Liver (tissue), 9 donors: ENCODE results near the gene BICRA. TPM values are rescaled to one million over a fixed set of nuclear protein-coding genes. Genes with fewer than 3 reads are reported as not detected.

Source experiments
- DNase-seq: peaks from one replicate; pipeline ENCODE4 v3.0.0-alpha.2; 2017; ENCODE audit warnings: low spot score
- H3K27ac ChIP-seq, 2 donors: one replicate each; pipeline ENCODE4 v1.7.0; 2013; ENCODE audit warnings: inconsistent platforms in 2 of 2, low read length in 2 of 2, control low read depth in 1 of 2, low read depth in 1 of 2, mild to moderate bottlenecking in 1 of 2
- H3K27me3 ChIP-seq, 4 donors: one replicate each; pipeline versions ENCODE4 v1.6.1 to v1.7.0; 2013; ENCODE audit warnings: low read length in 3 of 4, inconsistent platforms in 1 of 4, mild to moderate bottlenecking in 1 of 4, moderate library complexity in 1 of 4; ENCODE audit not compliant: control insufficient read depth in 4 of 4, insufficient read depth in 4 of 4
- H3K36me3 ChIP-seq, 4 donors: one replicate each; pipeline versions ENCODE4 v1.6.1 to v1.7.0; 2013; ENCODE audit warnings: low read length in 3 of 4, mild to moderate bottlenecking in 3 of 4, low read depth in 1 of 4, moderate library complexity in 1 of 4; ENCODE audit not compliant: control insufficient read depth in 4 of 4, insufficient read depth in 3 of 4
- H3K4me1 ChIP-seq, 4 donors: one replicate each; pipeline versions ENCODE4 v1.6.1 to v1.7.0; 2013; ENCODE audit warnings: low read length in 3 of 4, mild to moderate bottlenecking in 3 of 4, moderate library complexity in 1 of 4; ENCODE audit not compliant: control insufficient read depth in 4 of 4, insufficient read depth in 4 of 4
- H3K4me3 ChIP-seq, 3 donors: one replicate each; pipeline versions ENCODE4 v1.6.1 to v1.7.0; 2013; ENCODE audit warnings: low read length in 3 of 3, control low read depth in 1 of 3, low read depth in 1 of 3, mild to moderate bottlenecking in 1 of 3
- H3K9ac ChIP-seq, 2 donors: one replicate each; pipeline ENCODE4 v1.7.0; 2013; ENCODE audit warnings: low read length in 2 of 2, mild to moderate bottlenecking in 2 of 2, moderate library complexity in 2 of 2, control low read depth in 1 of 2, low read depth in 1 of 2
- H3K9me3 ChIP-seq, 4 donors: one replicate each; pipeline versions ENCODE4 v1.6.1 to v1.7.0; 2013; ENCODE audit warnings: low read length in 3 of 4; ENCODE audit not compliant: control insufficient read depth in 4 of 4
- EGR1 ChIP-seq, 2 donors: IDR thresholded peaks; 2 replicates each; pipeline ENCODE4 v1.6.1; 2016 to 2018; ENCODE audit warnings: antibody characterized with exemption in 2 of 2, low read depth in 2 of 2
- FOXA2 ChIP-seq: IDR thresholded peaks from 2 replicates; pipeline ENCODE4 v1.6.1; 2016; ENCODE audit warnings: antibody characterized with exemption
- HNF4A ChIP-seq, 2 donors: conservative IDR thresholded peaks; 2 replicates each; pipeline ENCODE4 v1.6.1; 2016; ENCODE audit warnings: antibody characterized with exemption in 2 of 2, mild to moderate bottlenecking in 2 of 2
- HNF4G ChIP-seq: IDR thresholded peaks from 2 replicates; pipeline ENCODE4 v1.6.1; 2016; ENCODE audit warnings: antibody characterized with exemption
- MAX ChIP-seq: IDR thresholded peaks from 2 replicates; pipeline ENCODE4 v1.6.1; 2016; ENCODE audit warnings: antibody characterized with exemption
- NR2F2 ChIP-seq: IDR thresholded peaks from 2 replicates; pipeline ENCODE4 v1.6.1; 2016; ENCODE audit warnings: antibody characterized with exemption
- RAD21 ChIP-seq, 2 donors: IDR thresholded peaks; 2 replicates each; pipeline ENCODE4 v1.6.1; 2016; ENCODE audit warnings: antibody characterized with exemption in 2 of 2, mild to moderate bottlenecking in 2 of 2
- REST ChIP-seq: IDR thresholded peaks from 2 replicates; pipeline ENCODE4 v1.6.1; 2016; ENCODE audit warnings: antibody characterized with exemption, mild to moderate bottlenecking
- RXRA ChIP-seq, 2 donors: IDR thresholded peaks; 2 replicates each; pipeline ENCODE4 v1.6.1; 2017 to 2018; ENCODE audit warnings: antibody characterized with exemption in 2 of 2, mild to moderate bottlenecking in 1 of 2
- YY1 ChIP-seq: IDR thresholded peaks from 2 replicates; pipeline ENCODE4 v1.6.1; 2016; ENCODE audit warnings: antibody characterized with exemption, mild to moderate bottlenecking
- ZBTB33 ChIP-seq: IDR thresholded peaks from 2 replicates; pipeline ENCODE4 v1.6.1; 2016; ENCODE audit warnings: antibody characterized with exemption
- WGBS: extraction: QIAGEN DNeasy Blood & Tissue Kit; methylation state at CpG from one replicate; pipeline ENCODE4 v1.1.7; 2013; 5-methylcytosine and 5-hydroxymethylcytosine counted together
- polyA plus RNA-seq, 2 donors: library from polyadenylated mRNA; stranded (reverse) in 1 of 2; unstranded in 1 of 2; fragments of 200-250 nt in 1 of 2; fragments of >200 nt in 1 of 2; fragmentation: Nextera tagmentation in 1 of 2; extraction: Ambion mirVana in 1 of 2; gene quantifications; one replicate each; pipeline versions ENCODE4 v1.2.1 to v1.2.3, GENCODE V29; 2013 to 2015
- total RNA-seq, 2 donors: library from RNA; depleted of rRNA; stranded (reverse); fragments of >200 nt; gene quantifications; one replicate each; pipeline ENCODE4 v1.2.3, GENCODE V29; 2014
- TF ChIP-seq, protein P1 (sequence below): fragments of 150-350 bp; IDR thresholded peaks from 2 replicates; pipeline ENCODE4 v1.5.1; 2017; ENCODE audit warnings: improper control_type of control experiment, low read depth, low read length; ENCODE audit not compliant: missing input control
- donor health status: healthy.
- donor health status: healthy.
- donor health status: healthy.
- donor health status: healthy.
- donor health status: healthy.

The BICRA gene
- total and polyA plus RNA-seq, 4 donors: 0.63 to 8.9 (median 3.0) TPM

GRCh38 chr19:47701717-47702552 lies 93.0 kb downstream of the BICRA start:
- no peak overlapping the region for H3K27ac ChIP-seq
- no peak for TF ChIP-seq RXRA (IDR thresholded peaks at IDR 0.05)
- TF ChIP-seq MAX: no peak
- no peak for TF ChIP-seq REST
- TF ChIP-seq FOXA2: no peak
- TF ChIP-seq RAD21 (IDR thresholded peaks at IDR 0.05): no peak
- TF ChIP-seq YY1: no peak
- no peak for TF ChIP-seq HNF4A (conservative IDR thresholded peaks at IDR 0.05)
- TF ChIP-seq EGR1 (IDR thresholded peaks at IDR 0.05; ENCODE audit: low read depth in 2 of 2): no peak
- TF ChIP-seq NR2F2: no peak
- no peak for TF ChIP-seq HNF4G
- TF ChIP-seq ZBTB33: no peak
- 96% methylated on average over 91 of the region's 91 CpGs for WGBS
- no peak overlapping the region for H3K9ac ChIP-seq
- H3K9me3 ChIP-seq: no peaks in the 10 kb centered on the region
- H3K36me3 ChIP-seq: peaks cover 6 to 35% (median 9%) of the 10 kb centered on the region in 4 donors
- H3K4me3 ChIP-seq: no peak overlapping the region
- no peaks in the 10 kb centered on the region for H3K27me3 ChIP-seq
- peaks cover 0 to 3% (median 0%) of the 10 kb centered on the region in 4 donors for H3K4me1 ChIP-seq
- no peak for DNase-seq

DNA sequence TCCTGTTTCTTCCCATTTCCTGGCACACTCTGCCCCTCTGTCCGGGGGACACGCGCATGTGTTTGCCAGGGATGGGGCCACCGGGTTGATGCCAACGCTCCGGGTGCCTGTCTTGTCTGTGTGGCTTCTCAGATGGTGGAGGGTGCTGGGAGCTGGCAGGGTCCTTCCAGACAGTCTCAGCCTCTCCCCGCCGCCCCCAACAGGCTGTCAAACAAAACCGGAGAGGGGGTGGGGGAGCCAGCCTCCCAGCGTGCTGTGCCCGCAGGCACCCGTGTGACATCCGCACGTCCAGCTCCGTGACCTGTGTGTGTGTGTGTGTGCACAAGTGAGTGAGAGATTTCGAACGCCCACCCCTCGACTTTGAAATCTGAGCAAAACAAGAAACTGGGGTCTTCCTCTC lies 93.7 kb downstream of the BICRA start:
- H3K27ac ChIP-seq: no peak overlapping the region
- WGBS: 88% methylated on average over 18 of the region's 18 CpGs

More for the DNA sequence above, 93.7 kb downstream of the BICRA start:
- no peaks in the 10 kb centered on the region for H3K9me3 ChIP-seq
- no peak for DNase-seq
- TF ChIP-seq REST: no peak
- TF ChIP-seq, protein P1, sequence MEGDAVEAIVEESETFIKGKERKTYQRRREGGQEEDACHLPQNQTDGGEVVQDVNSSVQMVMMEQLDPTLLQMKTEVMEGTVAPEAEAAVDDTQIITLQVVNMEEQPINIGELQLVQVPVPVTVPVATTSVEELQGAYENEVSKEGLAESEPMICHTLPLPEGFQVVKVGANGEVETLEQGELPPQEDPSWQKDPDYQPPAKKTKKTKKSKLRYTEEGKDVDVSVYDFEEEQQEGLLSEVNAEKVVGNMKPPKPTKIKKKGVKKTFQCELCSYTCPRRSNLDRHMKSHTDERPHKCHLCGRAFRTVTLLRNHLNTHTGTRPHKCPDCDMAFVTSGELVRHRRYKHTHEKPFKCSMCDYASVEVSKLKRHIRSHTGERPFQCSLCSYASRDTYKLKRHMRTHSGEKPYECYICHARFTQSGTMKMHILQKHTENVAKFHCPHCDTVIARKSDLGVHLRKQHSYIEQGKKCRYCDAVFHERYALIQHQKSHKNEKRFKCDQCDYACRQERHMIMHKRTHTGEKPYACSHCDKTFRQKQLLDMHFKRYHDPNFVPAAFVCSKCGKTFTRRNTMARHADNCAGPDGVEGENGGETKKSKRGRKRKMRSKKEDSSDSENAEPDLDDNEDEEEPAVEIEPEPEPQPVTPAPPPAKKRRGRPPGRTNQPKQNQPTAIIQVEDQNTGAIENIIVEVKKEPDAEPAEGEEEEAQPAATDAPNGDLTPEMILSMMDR: no peak
- H3K4me1 ChIP-seq: peaks cover 0 to 3% (median 0%) of the 10 kb centered on the region in 4 donors
- H3K4me3 ChIP-seq: no peak overlapping the region
- H3K36me3 ChIP-seq: peaks cover 6 to 35% (median 9%) of the 10 kb centered on the region in 4 donors
- H3K9ac ChIP-seq: no peak overlapping the region
- no peaks in the 10 kb centered on the region for H3K27me3 ChIP-seq
